Neuronal stem cell (in vitro differentiated cells): ENCODE results near the gene COL5A1.

Experiments
- DNase-seq: peaks from one replicate; pipeline ENCODE4 v3.0.0-alpha.2; 2013; ENCODE audit warnings: low spot score
- H2AFZ ChIP-seq: one replicate; pipeline ENCODE4 v1.6.1; 2013; ENCODE audit warnings: mild to moderate bottlenecking, low read length, inconsistent platforms
- H2AK5ac ChIP-seq: 2 replicates; pipeline ENCODE4 v1.6.1; 2013; ENCODE audit warnings: low read depth, mild to moderate bottlenecking, inconsistent platforms, low read length, moderate library complexity, mixed read lengths
- H2BK120ac ChIP-seq: 2 replicates; pipeline ENCODE4 v1.6.1; 2013; ENCODE audit warnings: low read depth, mild to moderate bottlenecking, inconsistent platforms, low read length, moderate library complexity, mixed read lengths
- H2BK12ac ChIP-seq: one replicate; pipeline ENCODE4 v1.6.1; 2013; ENCODE audit warnings: low read length, inconsistent platforms
- H2BK15ac ChIP-seq: 2 replicates; pipeline ENCODE4 v1.6.1; 2013; ENCODE audit warnings: mild to moderate bottlenecking, low read length, inconsistent platforms, mixed read lengths
- H2BK5ac ChIP-seq: one replicate; pipeline ENCODE4 v1.6.1; 2013; ENCODE audit warnings: inconsistent platforms, mild to moderate bottlenecking, low read length, moderate library complexity
- H3K14ac ChIP-seq: one replicate; pipeline ENCODE4 v1.6.1; 2013; ENCODE audit warnings: low read length, inconsistent platforms
- H3K18ac ChIP-seq: 2 replicates; pipeline ENCODE4 v1.6.1; 2013; ENCODE audit warnings: low read length, inconsistent platforms
- H3K23ac ChIP-seq: 2 replicates; pipeline ENCODE4 v1.6.1; 2013; ENCODE audit warnings: low read depth, mild to moderate bottlenecking, mixed read lengths, low read length, inconsistent platforms; ENCODE audit not compliant: poor library complexity
- H3K27ac ChIP-seq: replicated peaks from 3 replicates; pipeline ENCODE4 v1.5.1; 2013; ENCODE audit warnings: low read length, inconsistent platforms
- H3K27me3 ChIP-seq, 3 experiments: 2 replicates each; pipeline ENCODE4 v1.6.1; 2013; ENCODE audit warnings: low read length in 3 of 3, mild to moderate bottlenecking in 2 of 3, inconsistent platforms in 1 of 3, low read depth in 1 of 3, mixed read lengths in 1 of 3, moderate library complexity in 1 of 3; ENCODE audit not compliant: control insufficient read depth in 3 of 3, insufficient read depth in 3 of 3
- H3K36me3 ChIP-seq, 2 donors: replicated peaks in 1 of 2; 2 replicates each; pipeline ENCODE4 v1.6.1; 2013; ENCODE audit warnings: low read length in 2 of 2; ENCODE audit not compliant: control insufficient read depth in 2 of 2, insufficient read depth in 2 of 2
- H3K4ac ChIP-seq: 2 replicates; pipeline ENCODE4 v1.6.1; 2013; ENCODE audit warnings: inconsistent platforms, mild to moderate bottlenecking, low read length, moderate library complexity
- H3K4me1 ChIP-seq, 2 donors: 1 replicate in 1 of 2; 2 replicates in 1 of 2; pipeline ENCODE4 v1.6.1; 2013; ENCODE audit warnings: low read length in 2 of 2, low read depth in 1 of 2; ENCODE audit not compliant: control insufficient read depth in 2 of 2, insufficient read depth in 1 of 2
- H3K4me2 ChIP-seq: one replicate; pipeline ENCODE4 v1.6.1; 2013; ENCODE audit warnings: mild to moderate bottlenecking, low read length, inconsistent platforms; ENCODE audit not compliant: insufficient read depth, poor library complexity, severe bottlenecking
- H3K4me3 ChIP-seq, 2 donors: 2 replicates each; pipeline ENCODE4 v1.5.1; 2013; ENCODE audit warnings: low read length in 2 of 2, mild to moderate bottlenecking in 2 of 2, inconsistent platforms in 1 of 2, moderate library complexity in 1 of 2
- H3K79me1 ChIP-seq: one replicate; pipeline ENCODE4 v1.6.1; 2013; ENCODE audit warnings: low read depth, mild to moderate bottlenecking, inconsistent platforms, low read length, moderate library complexity
- H3K9ac ChIP-seq: one replicate; pipeline ENCODE4 v1.6.1; 2013; ENCODE audit warnings: mild to moderate bottlenecking, low read depth, low read length, inconsistent platforms; ENCODE audit not compliant: poor library complexity
- H3K9me3 ChIP-seq, 2 donors: replicated peaks in 1 of 2; 2 replicates each; pipeline versions ENCODE3 to v1.6.1; 2013; ENCODE audit warnings: low read length in 2 of 2, mild to moderate bottlenecking in 2 of 2, inconsistent platforms in 1 of 2, low read depth in 1 of 2, mixed read lengths in 1 of 2, moderate library complexity in 1 of 2; ENCODE audit not compliant: control insufficient read depth in 2 of 2, insufficient read depth in 1 of 2
- H4K8ac ChIP-seq: one replicate; pipeline ENCODE4 v1.6.1; 2013; ENCODE audit warnings: low read depth, mild to moderate bottlenecking, inconsistent platforms, low read length, moderate library complexity
- H4K91ac ChIP-seq: one replicate; pipeline ENCODE4 v1.6.1; 2013; ENCODE audit warnings: low read length, low read depth, mild to moderate bottlenecking, inconsistent platforms; ENCODE audit not compliant: poor library complexity
- WGBS, 2 donors: extraction: QIAGEN DNeasy Blood & Tissue Kit; methylation state at CpG; one replicate each; pipeline ENCODE4 v1.1.7; 2013; ENCODE audit warnings: missing lambda C conversion rate in 2 of 2, mixed read lengths in 1 of 2; ENCODE audit not compliant: insufficient read length in 2 of 2, insufficient replicate concordance in 1 of 2; ENCODE audit errors: extremely low coverage in 2 of 2; 5-methylcytosine and 5-hydroxymethylcytosine counted together

The COL5A1 gene

GRCh38 chr9:134827993-134828392 is 186.4 kb downstream of the COL5A1 start:
- H4K91ac ChIP-seq, result peak overlapping the region; percentile 1
- H2AFZ ChIP-seq, result no peak overlapping the region
- H3K9me3 ChIP-seq, result peaks cover 0 to 7% of the 10 kb centered on the region in 2 donors
- peaks cover 0 to 34% (median 4%) of the 10 kb centered on the region in 3 experiments for H3K27me3 ChIP-seq
- H2BK12ac ChIP-seq, result no peak overlapping the region
- no peak overlapping the region for H3K4me3 ChIP-seq
- H3K14ac ChIP-seq, result peak overlapping the region; percentile 94
- DNase-seq, result no peak
- H3K23ac ChIP-seq, result peak overlapping the region; percentile 83
- peaks cover 0 to 12% of the 10 kb centered on the region in 2 donors for H3K36me3 ChIP-seq
- H3K18ac ChIP-seq, result peak overlapping the region; percentile 80
- peak overlapping the region; percentile 53 for H2AK5ac ChIP-seq
- no peak overlapping the region for H2BK120ac ChIP-seq
- peak overlapping the region; percentile 41 for H3K4ac ChIP-seq
- H4K8ac ChIP-seq, result peak overlapping the region; percentile 57
- peaks cover 0 to 4% of the 10 kb centered on the region in 2 donors for H3K4me1 ChIP-seq
- no peak overlapping the region for H3K9ac ChIP-seq
- H3K27ac ChIP-seq, result no peak overlapping the region
- H3K4me2 ChIP-seq, result no peak overlapping the region
- H2BK5ac ChIP-seq, result peak overlapping the region; percentile 60
- WGBS, 2 donors, result no CpG with 5 or more reads among the region's 12 CpGs
- peaks cover 2% of the 10 kb centered on the region for H3K79me1 ChIP-seq
- no peak overlapping the region for H2BK15ac ChIP-seq

- peaks cover 0 to 9% of the 10 kb centered on the region in 2 donors for H3K4me1 ChIP-seq
- H3K27me3 ChIP-seq, result peaks cover 0 to 32% (median 4%) of the 10 kb centered on the region in 3 experiments
- DNase-seq, result no peak
- peak overlapping the region; percentile 64 for H4K91ac ChIP-seq
- peak overlapping the region; percentile 20 for H2BK15ac ChIP-seq
- H3K36me3 ChIP-seq, result peaks cover 0 to 9% of the 10 kb centered on the region in 2 donors
- peak overlapping the region; percentile 51 for H3K18ac ChIP-seq
- no peak overlapping the region for H3K4me2 ChIP-seq
- H3K4me3 ChIP-seq, result peak overlapping the region in 1 of 2 donors; percentile 63
- H3K9me3 ChIP-seq, result peaks cover 0 to 4% of the 10 kb centered on the region in 2 donors
- peaks cover 2% of the 10 kb centered on the region for H3K79me1 ChIP-seq
- H4K8ac ChIP-seq, result no peak overlapping the region
- no peak overlapping the region for H3K4ac ChIP-seq
- no peak overlapping the region for H3K27ac ChIP-seq
- no peak overlapping the region for H3K23ac ChIP-seq
- no peak overlapping the region for H2BK120ac ChIP-seq
- no peak overlapping the region for H2AFZ ChIP-seq
- H3K9ac ChIP-seq, result no peak overlapping the region
- no peak overlapping the region for H2AK5ac ChIP-seq
- peak overlapping the region; percentile 46 for H2BK12ac ChIP-seq
- no peak overlapping the region for H3K14ac ChIP-seq
- no CpG with 5 or more reads among the region's 11 CpGs for WGBS, 2 donors
- no peak overlapping the region for H2BK5ac ChIP-seq
Observed at GRCh38 chr9:134828892-134829291, 187.3 kb downstream of the COL5A1 start.

GRCh38 chr9:134829356-134829937 is 187.8 kb downstream of the COL5A1 start:
- H4K8ac ChIP-seq, result no peak overlapping the region
- peak overlapping the region; percentile 20 for H2BK15ac ChIP-seq
- no peak overlapping the region for H2BK120ac ChIP-seq
- peak overlapping the region; percentile 17 for H2BK12ac ChIP-seq
- no peak overlapping the region for H3K23ac ChIP-seq
- H3K18ac ChIP-seq, result peak overlapping the region; percentile 60
- H2AFZ ChIP-seq, result no peak overlapping the region
- H2AK5ac ChIP-seq, result peak overlapping the region; percentile 74
- no CpG with 5 or more reads among the region's 35 CpGs for WGBS, 2 donors
- H3K4me2 ChIP-seq, result no peak overlapping the region
- H3K36me3 ChIP-seq, result peaks cover 0 to 9% of the 10 kb centered on the region in 2 donors
- no peak overlapping the region for H3K9ac ChIP-seq
- H3K4me3 ChIP-seq, result no peak overlapping the region
- H3K79me1 ChIP-seq, result peaks cover 4% of the 10 kb centered on the region
- no peak overlapping the region for H3K27ac ChIP-seq
- no peak overlapping the region for H4K91ac ChIP-seq
- H2BK5ac ChIP-seq, result no peak overlapping the region
- peaks cover 0 to 9% of the 10 kb centered on the region in 2 donors for H3K4me1 ChIP-seq
- H3K9me3 ChIP-seq, result peaks cover 0 to 4% of the 10 kb centered on the region in 2 donors
- no peak overlapping the region for H3K4ac ChIP-seq
- no peak overlapping the region for H3K14ac ChIP-seq
- peaks cover 0 to 28% (median 4%) of the 10 kb centered on the region in 3 experiments for H3K27me3 ChIP-seq
- no peak for DNase-seq

GRCh38 chr9:134830126-134830525 is 188.5 kb downstream of the COL5A1 start:
- H3K9ac ChIP-seq, result no peak overlapping the region
- H2AK5ac ChIP-seq, result no peak overlapping the region
- peak overlapping the region; percentile 89 for H3K23ac ChIP-seq
- no peak for DNase-seq
- H2BK5ac ChIP-seq, result no peak overlapping the region
- WGBS, 2 donors, result no CpG with 5 or more reads among the region's 19 CpGs
- no peak overlapping the region for H3K4me2 ChIP-seq
- no peak overlapping the region for H3K4me3 ChIP-seq
- peaks cover 4% of the 10 kb centered on the region for H3K79me1 ChIP-seq
- H4K91ac ChIP-seq, result no peak overlapping the region
- H3K9me3 ChIP-seq, result peaks cover 0 to 3% of the 10 kb centered on the region in 2 donors
- peaks cover 0 to 9% of the 10 kb centered on the region in 2 donors for H3K4me1 ChIP-seq
- H2BK120ac ChIP-seq, result no peak overlapping the region
- no peak overlapping the region for H2BK12ac ChIP-seq
- H2BK15ac ChIP-seq, result peak overlapping the region; percentile 2
- no peak overlapping the region for H4K8ac ChIP-seq
- H3K18ac ChIP-seq, result no peak overlapping the region
- H3K36me3 ChIP-seq, result peaks cover 0 to 9% of the 10 kb centered on the region in 2 donors
- no peak overlapping the region for H3K4ac ChIP-seq
- no peak overlapping the region for H2AFZ ChIP-seq
- no peak overlapping the region for H3K27ac ChIP-seq
- peaks cover 0 to 27% (median 4%) of the 10 kb centered on the region in 3 experiments for H3K27me3 ChIP-seq
- H3K14ac ChIP-seq, result no peak overlapping the region
